Kidney glomerular epithelial cell (primary cell): Measurements from ENCODE around the gene AMHR2.

ENCODE experiments used
- DNase-seq: peaks from one replicate; lab custom pipeline; 2025; lab: John Stamatoyannopoulos, UW

Gene AMHR2

GRCh38 chr12:53453953-53454640 lies 30.4 kb downstream of the AMHR2 start:
- no peak for DNase-seq

GRCh38 chr12:53454707-53455106 lies 31.1 kb downstream of the AMHR2 start:
- no peak for DNase-seq

DNA sequence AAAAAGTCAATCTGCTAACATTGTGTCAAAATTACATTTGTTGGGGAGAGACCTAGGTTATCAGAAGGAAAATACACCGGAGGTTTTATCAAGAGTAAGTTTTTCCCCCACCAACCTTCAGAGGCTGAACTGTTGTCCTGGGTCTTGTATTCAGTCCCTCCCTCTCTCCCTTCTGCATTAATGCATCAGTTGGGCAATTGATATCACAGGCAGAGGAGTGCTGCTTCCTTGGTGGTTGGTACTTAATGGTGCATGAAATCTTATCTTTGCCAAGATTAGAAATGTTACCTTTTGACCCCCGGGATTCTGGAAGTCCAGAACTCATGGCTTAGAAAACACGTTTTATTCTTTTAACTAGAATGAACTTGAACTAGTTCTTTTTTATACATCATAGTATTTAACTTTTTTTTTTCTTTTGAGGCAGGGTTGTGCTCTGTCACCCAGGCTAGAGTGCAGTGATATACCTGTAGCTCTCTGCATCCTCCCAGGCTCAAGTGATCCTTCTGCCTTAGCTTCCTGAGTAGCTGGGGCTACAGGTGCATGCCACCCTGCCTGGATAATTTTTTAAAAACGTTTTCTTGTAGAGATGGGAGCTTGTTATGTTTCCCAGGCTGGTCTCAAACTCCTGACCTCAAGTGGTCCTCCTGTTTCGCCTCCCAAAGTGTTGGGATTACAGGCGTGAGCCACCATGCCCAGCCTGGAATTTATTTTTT lies 33.2 kb downstream of the AMHR2 start:
- peak; percentile 21 for DNase-seq

DNA sequence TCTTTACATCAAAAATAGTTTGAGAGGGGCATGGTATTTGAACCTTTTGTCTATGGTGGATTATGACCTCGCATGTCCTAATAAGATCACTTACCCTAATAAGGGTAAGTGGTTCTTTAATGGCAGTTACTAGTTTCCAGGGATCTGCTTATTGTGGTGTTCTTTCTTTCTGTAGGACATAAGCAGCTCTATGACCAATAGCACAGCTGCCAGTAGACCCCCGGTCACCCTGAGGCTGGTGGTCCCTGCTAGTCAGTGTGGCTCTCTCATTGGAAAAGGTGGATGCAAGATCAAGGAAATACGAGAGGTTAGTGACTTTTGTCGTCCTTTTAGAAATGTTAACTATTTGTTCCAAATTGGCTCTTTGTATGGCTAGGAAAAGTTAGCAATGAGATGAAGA lies 35.4 kb downstream of the AMHR2 start:
- no peak for DNase-seq

DNA sequence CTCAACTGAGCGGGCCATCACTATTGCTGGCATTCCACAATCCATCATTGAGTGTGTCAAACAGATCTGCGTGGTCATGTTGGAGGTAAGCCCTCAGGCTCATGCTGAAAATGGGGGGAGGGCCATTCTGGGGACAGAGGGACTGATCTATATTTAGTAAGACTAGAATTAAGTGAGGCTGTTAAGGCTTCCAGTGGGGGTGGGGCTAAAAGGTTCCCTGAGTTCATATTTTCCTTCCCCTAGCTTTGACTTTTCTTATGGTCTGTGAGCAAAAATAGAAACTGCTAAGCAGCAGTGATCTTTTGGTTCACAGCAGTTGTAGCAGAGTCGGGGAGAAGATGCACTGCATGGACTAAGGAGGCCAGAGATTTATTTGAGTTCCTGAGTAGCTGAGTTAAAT lies 37.4 kb downstream of the AMHR2 start:
- DNase-seq, result no peak

DNA sequence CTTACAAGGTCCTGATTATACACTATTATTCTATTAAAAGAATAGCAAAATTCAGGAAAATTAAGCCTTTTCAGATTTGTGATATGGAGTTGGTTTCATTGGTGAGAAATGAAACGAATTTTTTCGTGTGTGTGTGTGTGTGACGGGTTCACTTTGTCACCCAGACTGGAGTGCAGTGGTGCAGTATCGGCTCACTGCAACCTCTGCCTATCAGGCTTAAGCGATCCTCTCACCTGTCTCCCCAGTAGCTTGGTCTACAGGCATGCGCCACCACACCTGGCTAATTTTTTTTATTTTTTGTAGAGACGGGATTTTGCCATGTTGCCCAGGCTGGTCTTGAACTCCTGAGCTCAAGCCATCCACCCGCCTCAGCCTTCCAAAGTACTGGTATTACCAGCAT lies 37.9 kb downstream of the AMHR2 start:
- DNase-seq, result no peak

- no peak for DNase-seq
Observed at GRCh38 chr12:53462935-53463334, 39.3 kb downstream of the AMHR2 start.

DNA sequence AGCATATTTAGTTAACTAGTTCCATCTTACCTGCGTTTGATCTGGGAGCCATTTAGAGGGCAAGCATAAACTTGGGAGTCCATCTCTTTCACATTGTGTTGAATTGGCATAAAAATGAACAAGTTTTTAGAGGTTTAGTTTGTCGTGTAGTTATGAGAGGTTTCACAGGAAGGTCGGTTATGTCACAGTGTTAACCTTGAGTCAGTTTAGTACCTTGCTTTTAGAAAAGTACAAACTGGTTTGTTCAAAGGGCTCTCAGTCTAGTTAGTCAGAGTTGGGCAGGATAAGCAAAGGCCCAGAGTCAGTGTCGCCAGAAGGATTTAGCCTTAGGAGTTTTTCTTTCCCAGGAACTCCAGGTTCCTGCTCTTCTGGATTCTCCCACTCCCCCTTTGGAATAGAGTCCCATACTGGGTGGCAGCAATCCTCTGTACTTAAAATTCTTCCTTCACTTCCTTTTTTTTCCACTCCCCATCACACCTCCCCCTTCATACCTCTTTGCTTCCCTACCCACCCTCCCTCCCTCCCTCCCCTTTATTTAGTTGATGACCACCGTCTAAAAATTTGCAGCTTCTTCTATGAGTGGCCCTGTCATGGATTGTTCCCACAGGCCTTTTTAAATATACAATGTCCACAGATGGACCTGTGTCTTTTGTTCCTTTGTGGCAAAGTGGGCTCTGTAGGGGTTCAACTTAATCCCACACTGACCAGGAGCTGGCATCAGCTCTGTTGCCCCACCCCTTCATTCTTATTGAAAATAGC lies 40.3 kb downstream of the AMHR2 start:
- no peak for DNase-seq

DNA sequence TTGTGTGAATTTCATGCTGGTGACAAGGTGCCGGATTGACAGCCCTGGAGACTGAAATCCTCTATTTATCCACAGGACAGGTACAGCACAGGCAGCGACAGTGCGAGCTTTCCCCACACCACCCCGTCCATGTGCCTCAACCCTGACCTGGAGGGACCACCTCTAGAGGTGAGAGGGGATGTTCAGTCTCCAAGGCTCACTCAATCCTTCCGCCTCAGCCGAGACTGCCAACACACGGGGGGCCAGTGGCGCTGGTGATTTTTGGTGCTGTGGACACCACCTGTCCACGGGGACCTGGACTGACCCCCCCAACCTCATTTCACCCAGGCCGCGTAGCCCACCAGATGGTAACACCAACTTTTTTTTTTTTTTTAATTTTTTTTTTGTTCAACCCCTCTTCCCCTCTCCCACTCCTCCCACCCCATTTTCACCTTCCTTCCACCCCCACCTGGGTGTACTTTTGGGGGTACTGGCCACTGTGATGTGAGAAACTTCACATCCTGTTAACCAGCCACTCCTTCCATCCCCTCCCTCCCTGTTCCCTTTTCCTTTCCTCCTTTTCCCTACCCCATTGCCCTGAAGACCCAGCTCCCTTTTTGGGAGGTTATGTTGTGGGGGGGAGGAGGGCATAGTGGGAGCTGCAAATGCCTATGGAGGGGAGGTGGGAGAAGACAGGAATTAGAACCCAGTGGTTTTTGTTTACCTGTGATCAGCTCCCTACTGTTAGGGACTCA lies 41.2 kb downstream of the AMHR2 start:
- no peak for DNase-seq

DNA sequence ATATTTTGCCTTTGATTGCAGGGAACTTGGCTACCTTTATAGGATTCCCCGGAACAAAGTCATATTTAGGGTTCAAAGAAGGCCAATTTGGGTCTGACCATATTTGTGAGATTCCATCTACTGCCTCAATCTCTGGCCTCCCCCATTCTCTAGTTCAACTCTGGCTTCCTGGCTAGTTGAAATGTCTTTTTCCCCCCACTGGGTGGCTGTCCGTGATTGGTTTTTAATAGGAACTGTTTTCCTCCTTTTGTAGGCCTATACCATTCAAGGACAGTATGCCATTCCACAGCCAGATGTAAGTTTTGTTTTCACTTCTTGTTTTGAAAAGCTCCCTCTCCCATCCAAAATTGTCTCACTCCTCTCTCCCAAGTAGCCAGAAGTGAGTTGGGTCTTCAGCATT lies 42.0 kb downstream of the AMHR2 start:
- DNase-seq, result no peak

- no peak for DNase-seq
Observed at GRCh38 chr12:53466640-53467039, 43.0 kb downstream of the AMHR2 start.

GRCh38 chr12:53467082-53467481 lies 43.4 kb downstream of the AMHR2 start:
- DNase-seq, result no peak

DNA sequence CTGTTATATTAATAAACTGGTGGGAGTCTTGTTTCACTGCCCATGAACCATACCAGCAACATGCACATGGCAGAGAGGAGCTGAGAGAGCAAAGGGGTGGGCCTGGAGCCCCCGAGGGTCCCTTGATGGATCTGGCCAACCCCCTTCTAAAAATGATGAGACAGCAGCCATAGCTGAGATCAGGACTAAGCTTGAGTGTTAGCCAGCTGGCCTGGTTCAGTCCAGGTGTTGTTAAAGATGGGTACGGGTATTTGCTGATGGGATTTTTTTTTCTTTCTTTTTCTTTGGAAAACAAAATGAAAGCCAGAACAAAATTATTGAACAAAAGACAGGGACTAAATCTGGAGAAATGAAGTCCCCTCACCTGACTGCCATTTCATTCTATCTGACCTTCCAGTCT lies 44.2 kb downstream of the AMHR2 start:
- DNase-seq, result no peak

DNA sequence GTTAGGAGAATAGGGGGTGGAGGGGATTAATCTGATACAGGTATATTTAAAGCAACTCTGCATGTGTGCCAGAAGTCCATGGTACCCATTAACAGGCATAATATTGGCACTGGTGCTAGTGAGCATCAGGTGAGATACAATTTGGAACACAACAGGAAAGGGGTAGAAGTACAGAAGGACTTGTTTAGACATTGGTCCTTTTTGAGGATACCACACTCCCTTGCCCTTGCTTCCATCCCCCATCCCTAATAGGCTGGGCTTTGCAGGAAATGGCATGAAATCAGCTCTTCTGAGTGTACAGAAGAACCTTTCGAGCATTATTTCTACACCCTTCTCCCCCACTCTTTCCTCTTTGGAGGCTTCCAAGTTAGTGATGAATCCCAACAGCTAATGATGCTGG lies 44.6 kb downstream of the AMHR2 start:
- no peak for DNase-seq

DNA sequence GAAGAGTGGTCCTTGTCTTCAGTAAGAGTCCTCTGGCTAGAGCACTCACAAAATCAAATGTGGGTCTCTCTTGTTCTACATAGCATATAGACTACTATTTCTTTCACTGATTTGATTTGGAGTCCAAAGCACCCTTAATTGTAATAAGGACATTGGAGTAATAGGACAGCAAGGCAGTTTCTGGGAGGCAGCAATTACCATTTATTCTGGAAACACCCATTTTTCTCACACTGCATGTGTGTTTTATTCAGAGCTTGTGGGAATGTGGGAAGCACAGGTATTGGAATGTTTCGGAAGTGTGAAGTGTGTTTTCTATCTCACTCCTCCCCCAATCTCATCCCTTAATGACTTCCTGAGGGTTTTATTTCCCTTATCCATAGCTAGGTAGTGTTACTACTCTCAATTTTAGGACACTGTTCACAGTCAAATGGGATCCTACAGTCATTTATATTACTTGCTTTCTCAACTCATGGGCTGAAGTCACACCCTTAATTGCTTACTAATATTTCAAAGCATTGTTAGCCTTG lies 48.5 kb downstream of the AMHR2 start:
- no peak for DNase-seq

GRCh38 chr12:53474077-53474476 lies 50.4 kb downstream of the AMHR2 start:
- DNase-seq, result no peak

GRCh38 chr12:53474819-53475218 lies 51.2 kb downstream of the AMHR2 start:
- no peak for DNase-seq

DNA sequence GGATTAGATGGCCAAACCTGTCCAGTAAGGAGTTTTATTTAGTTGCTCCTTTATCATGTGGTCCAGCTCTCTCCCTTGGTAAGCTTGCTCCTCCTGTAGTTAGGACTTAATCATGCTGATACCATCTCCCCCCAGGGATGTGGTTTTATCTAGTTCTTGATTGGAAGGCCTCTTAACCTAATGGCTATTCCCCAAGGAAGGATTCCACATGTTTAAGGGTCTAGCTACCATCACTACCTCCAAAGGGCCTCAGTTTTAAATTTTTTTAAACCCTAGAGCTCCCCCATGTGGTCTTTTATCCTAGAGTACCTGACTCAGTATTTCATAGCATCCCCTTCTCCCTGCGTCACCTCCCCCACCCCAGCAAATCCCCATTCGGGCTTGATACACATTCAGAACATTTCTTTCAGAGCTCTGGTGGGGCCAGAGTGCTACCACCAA lies 53.1 kb downstream of the AMHR2 start:
- DNase-seq, result no peak

GRCh38 chr12:53478865-53479264 lies 55.2 kb downstream of the AMHR2 start:
- no peak for DNase-seq

GRCh38 chr12:53479331-53479730 lies 55.7 kb downstream of the AMHR2 start:
- no peak for DNase-seq

DNA sequence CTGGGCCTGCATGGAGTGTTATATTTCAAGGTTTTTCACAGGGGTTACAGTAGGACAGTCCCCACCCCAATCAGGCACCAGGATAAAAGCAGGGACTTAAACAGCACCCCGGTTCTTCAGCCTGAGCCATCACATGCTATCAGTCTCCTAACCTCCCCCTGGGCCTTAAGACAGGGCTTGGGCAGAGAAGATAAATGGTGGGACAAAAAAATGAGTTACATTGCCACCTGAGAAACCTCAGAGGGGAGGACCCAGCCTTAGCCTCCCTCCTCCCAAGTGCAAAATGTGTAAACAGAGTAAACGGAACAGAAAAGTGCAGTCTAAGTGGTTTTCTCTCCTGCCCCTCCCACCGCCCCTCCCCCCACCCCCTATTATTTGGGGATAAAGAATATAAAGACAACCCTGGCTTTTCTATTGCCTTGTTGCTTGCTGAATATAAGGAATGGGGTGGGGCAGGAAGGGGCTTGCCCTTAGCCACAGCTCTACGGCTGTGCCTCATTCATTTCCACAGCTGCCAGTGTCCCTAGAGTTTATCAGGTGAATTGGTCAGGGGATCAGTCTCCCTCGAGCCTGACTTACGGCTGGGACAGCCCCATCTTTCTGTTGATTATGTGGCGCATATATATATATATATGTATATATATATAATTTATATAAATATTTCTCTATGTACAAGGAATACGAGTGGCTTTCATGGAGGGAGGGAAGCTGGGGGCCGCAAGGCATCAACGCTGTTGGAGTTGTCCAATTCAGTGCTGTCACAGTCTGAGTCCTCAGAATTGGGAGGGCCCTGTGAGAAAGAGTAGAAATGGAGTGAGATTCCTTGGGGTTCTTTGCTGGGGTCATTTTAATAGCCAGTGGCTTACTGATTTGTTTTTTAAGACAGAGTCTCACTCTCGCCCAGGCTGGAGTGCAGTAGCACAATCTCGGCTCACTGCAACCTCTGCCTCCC lies 57.1 kb downstream of the AMHR2 start:
- DNase-seq, result no peak
